ENCODE data around the gene PCDHAC1. TPM values are rescaled to one million over a fixed set of nuclear protein-coding genes. Genes with fewer than 3 reads are reported as not detected.
A peak's percentile ranks its signal among the peaks of the same experiment; 100 is the strongest.

PCDHAC1 gene
- total RNA-seq, 1 donor from 2014 or later = 3.1 TPM

DNA sequence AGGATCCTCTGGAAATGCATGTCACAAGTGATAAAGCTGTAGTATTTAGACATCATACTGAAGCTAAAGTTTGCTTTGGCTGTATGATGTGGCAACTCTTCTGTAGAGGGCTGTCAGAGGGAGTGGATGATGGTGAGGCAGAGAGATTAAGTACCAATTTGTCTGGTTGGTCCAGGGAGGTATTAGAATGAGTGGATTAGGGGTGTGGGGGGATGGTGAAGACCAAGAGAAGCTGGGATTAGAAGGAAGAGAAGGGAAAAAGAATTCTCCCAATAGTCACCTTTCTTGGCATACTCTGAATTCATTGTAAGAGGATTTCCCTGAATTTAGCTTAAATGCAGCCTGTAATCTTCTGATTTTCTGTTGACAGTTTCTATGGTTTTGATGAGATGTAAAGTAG is 43.8 kb downstream of the PCDHAC1 start:
- Histone ChIP-seq H3K27me3 (ENCODE audit: low read depth) (peaks cover 23% of the 10 kb centered on the region), H3K9me3 (no peaks in the 10 kb centered on the region), H3K36me3 (no peaks in the 10 kb centered on the region), H3K27ac (no peak overlapping the region), H3K4me3 (no peak overlapping the region), H3K4me1 (peaks cover 15% of the 10 kb centered on the region)
- DNase-seq (no peak), ATAC-seq (no peak)
- intact Hi-C loops (cut with DNase I) = no loop called here
- TF ChIP-seq, protein P1, sequence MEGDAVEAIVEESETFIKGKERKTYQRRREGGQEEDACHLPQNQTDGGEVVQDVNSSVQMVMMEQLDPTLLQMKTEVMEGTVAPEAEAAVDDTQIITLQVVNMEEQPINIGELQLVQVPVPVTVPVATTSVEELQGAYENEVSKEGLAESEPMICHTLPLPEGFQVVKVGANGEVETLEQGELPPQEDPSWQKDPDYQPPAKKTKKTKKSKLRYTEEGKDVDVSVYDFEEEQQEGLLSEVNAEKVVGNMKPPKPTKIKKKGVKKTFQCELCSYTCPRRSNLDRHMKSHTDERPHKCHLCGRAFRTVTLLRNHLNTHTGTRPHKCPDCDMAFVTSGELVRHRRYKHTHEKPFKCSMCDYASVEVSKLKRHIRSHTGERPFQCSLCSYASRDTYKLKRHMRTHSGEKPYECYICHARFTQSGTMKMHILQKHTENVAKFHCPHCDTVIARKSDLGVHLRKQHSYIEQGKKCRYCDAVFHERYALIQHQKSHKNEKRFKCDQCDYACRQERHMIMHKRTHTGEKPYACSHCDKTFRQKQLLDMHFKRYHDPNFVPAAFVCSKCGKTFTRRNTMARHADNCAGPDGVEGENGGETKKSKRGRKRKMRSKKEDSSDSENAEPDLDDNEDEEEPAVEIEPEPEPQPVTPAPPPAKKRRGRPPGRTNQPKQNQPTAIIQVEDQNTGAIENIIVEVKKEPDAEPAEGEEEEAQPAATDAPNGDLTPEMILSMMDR (IDR thresholded peaks at IDR 0.05) = no peak

DNA sequence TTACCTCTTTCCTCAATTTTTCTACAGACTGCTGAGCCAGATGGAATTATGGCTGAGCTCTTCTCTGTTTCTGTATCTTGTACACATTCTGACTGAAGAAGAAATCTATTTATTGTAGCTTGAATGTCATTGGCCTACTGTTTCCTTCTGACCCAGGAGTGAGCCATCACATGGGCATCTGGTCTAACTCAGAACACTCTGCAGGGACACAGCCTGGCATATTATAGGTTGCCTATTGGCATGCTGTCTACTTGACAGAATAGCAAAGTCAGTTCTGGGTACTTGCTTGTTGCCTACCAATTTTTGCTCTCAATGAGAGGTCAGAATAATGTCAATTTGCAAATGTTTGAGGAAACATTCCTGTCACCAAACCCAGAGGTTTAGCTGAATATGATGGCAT is 47.5 kb downstream of the PCDHAC1 start:
- intact Hi-C loops (cut with DNase I) = no loop called here
- H3K4me1 ChIP-seq = peaks cover 4% of the 10 kb centered on the region
- DNase-seq (no peak), ATAC-seq (no peak)
- H3K36me3 ChIP-seq = no peaks in the 10 kb centered on the region
- H3K9me3 ChIP-seq = no peaks in the 10 kb centered on the region
- no peak overlapping the region for H3K4me3 ChIP-seq
- H3K27ac ChIP-seq = no peak overlapping the region
- no peaks in the 10 kb centered on the region for H3K27me3 ChIP-seq (ENCODE audit: low read depth)
- TF ChIP-seq, protein P1 (IDR thresholded peaks at IDR 0.05) = no peak

DNA sequence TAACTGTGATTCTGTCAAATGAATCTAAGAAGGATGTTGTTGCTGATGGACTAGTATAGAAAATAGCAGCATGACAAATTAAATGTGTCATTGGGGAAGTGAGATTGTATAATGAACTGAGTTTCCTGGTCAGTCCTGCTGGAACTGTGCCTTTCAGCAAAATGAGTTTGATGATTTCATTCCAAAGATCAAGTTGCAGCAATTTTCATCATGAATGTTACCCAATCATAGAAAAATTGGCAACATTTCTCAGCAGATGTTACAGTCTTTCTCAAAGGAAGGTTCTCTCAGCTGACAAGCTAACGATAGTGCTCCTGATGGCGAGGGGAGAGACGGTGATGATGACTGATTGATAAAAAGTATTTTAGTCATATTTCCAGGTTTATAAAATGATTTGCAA is 50.9 kb downstream of the PCDHAC1 start:
- intact Hi-C loops (cut with DNase I) = no loop called here
- TF ChIP-seq, protein P1 (IDR thresholded peaks at IDR 0.05) = no peak
- DNase-seq (no peak), ATAC-seq (no peak)
- no peak overlapping the region for H3K27ac ChIP-seq
- H3K4me1 ChIP-seq = peaks cover 6% of the 10 kb centered on the region
- no peaks in the 10 kb centered on the region for H3K9me3 ChIP-seq
- H3K27me3 ChIP-seq (ENCODE audit: low read depth) = no peaks in the 10 kb centered on the region
- no peak overlapping the region for H3K4me3 ChIP-seq
- no peaks in the 10 kb centered on the region for H3K36me3 ChIP-seq

DNA sequence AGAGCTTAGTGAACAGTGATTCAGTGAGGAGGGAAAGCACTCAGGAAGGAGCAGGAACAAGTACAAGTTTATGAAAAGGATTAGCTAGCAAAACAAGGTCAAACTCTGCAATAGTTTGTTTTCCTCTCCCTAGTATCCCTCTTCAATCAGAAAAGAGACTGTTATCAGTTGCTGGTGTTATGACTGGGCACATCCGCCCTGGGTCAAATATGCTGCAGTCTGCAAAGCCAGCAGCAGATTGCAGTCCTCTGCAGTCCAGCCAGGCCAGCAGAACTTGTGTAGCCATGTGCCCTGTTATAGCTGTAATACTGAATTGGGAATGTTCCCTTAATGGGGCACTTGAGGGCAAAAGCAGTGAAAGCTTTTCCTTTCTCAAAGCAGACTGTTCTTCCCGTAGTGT is 52.2 kb downstream of the PCDHAC1 start:
- peak; percentile 58 to 76 for ATAC-seq

DNA sequence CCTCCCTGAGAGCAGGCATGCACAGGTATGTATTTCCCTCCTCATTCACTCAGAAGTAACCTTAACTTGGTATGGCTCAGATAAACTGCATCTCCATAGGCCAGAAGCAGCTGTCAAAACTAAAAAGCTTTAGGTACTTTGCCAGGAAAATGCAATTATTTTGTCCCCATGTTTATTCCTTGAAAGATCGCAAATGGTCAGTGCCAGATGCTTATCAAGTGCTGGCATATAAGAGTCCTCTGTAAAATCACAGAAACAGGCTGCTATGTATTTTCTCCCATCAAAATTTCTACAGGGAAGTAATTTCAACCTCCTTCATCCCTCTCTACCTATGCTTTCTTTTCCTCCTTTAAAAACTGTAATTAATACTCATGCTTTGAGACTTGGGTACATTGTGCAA is 52.9 kb downstream of the PCDHAC1 start:
- ATAC-seq = no peak

More for the DNA sequence above, 52.2 kb downstream of the PCDHAC1 start:
- H3K27me3 ChIP-seq (ENCODE audit: low read depth) = no peaks in the 10 kb centered on the region
- peaks cover 6% of the 10 kb centered on the region for H3K4me1 ChIP-seq
- TF ChIP-seq, protein P1 (IDR thresholded peaks at IDR 0.05) = no peak
- no peak overlapping the region for H3K27ac ChIP-seq
- intact Hi-C loops (cut with DNase I) = no loop called here
- no peaks in the 10 kb centered on the region for H3K9me3 ChIP-seq
- H3K4me3 ChIP-seq = no peak overlapping the region
- no peaks in the 10 kb centered on the region for H3K36me3 ChIP-seq
- DNase-seq = peak; percentile 46

More for the DNA sequence above, 52.9 kb downstream of the PCDHAC1 start:
- Histone ChIP-seq H3K27me3 (ENCODE audit: low read depth) (no peaks in the 10 kb centered on the region), H3K27ac (no peak overlapping the region), H3K4me1 (peaks cover 6% of the 10 kb centered on the region), H3K36me3 (no peaks in the 10 kb centered on the region), H3K4me3 (no peak overlapping the region), H3K9me3 (no peaks in the 10 kb centered on the region)
- TF ChIP-seq, protein P1 (IDR thresholded peaks at IDR 0.05) = no peak
- intact Hi-C loops (cut with DNase I) = no loop called here
- no peak for DNase-seq

Other genes with a start within 250 kb of the PCDHAC1 start
- gene HARS1, start 234.9 kb upstream of the PCDHAC1 start, total RNA-seq = 44.5 TPM
- 27.6 TPM for gene HARS2, start 234.8 kb upstream of the PCDHAC1 start, total RNA-seq
- 42.9 TPM for gene ZMAT2, start 225.9 kb upstream of the PCDHAC1 start, total RNA-seq
- gene PCDHA1, start 140.2 kb upstream of the PCDHAC1 start, total RNA-seq = not detected
- gene PCDHA2, start 131.4 kb upstream of the PCDHAC1 start, total RNA-seq = not detected
- 0.77 TPM for gene PCDHA3, start 125.2 kb upstream of the PCDHAC1 start, total RNA-seq
- 0.59 TPM for gene PCDHA4, start 119.2 kb upstream of the PCDHAC1 start, total RNA-seq
- 0.18 TPM for gene PCDHA5, start 104.7 kb upstream of the PCDHAC1 start, total RNA-seq
- gene PCDHA6, start 98.3 kb upstream of the PCDHAC1 start, total RNA-seq = 0.50 TPM
- gene PCDHA7, start 92.0 kb upstream of the PCDHAC1 start, total RNA-seq = 0.15 TPM
- gene PCDHA8, start 85.1 kb upstream of the PCDHAC1 start, total RNA-seq = 0.38 TPM
- 0.32 TPM for gene PCDHA9, start 77.9 kb upstream of the PCDHAC1 start, total RNA-seq
- 1.5 TPM for gene PCDHA10, start 70.4 kb upstream of the PCDHAC1 start, total RNA-seq
- 0.38 TPM for gene PCDHA11, start 57.3 kb upstream of the PCDHAC1 start, total RNA-seq
- 6.6 TPM for gene PCDHA12, start 51.0 kb upstream of the PCDHAC1 start, total RNA-seq
- 0.97 TPM for gene PCDHA13, start 44.2 kb upstream of the PCDHAC1 start, total RNA-seq
- 5.8 TPM for gene PCDHAC2, start 40.2 kb downstream of the PCDHAC1 start, total RNA-seq
- 0.15 TPM for gene PCDHB1, start 125.1 kb downstream of the PCDHAC1 start, total RNA-seq
- gene PCDHB2, start 168.3 kb downstream of the PCDHAC1 start, total RNA-seq = 5.6 TPM
- gene PCDHB3, start 174.2 kb downstream of the PCDHAC1 start, total RNA-seq = 1.5 TPM
- gene PCDHB4, start 195.5 kb downstream of the PCDHAC1 start, total RNA-seq = 2.2 TPM
- 1.8 TPM for gene PCDHB5, start 208.9 kb downstream of the PCDHAC1 start, total RNA-seq
- 0.41 TPM for gene PCDHB6, start 223.8 kb downstream of the PCDHAC1 start, total RNA-seq
- gene PCDHB7, start 246.3 kb downstream of the PCDHAC1 start, total RNA-seq = 1.9 TPM

Measured in lower lobe of right lung (tissue), 2 donors.